ENCODE measurements around the gene RNH1. TPM values are rescaled to one million over a fixed set of nuclear protein-coding genes. Genes with fewer than 3 reads are reported as not detected.

RNH1 gene
- total RNA-seq, 2 experiments from 2014 or later: 94.7 to 97.2 TPM

Other genes starting within 250 kb of the RNH1 start
- 1 to 10 TPM; 3.7 to 3.8 TPM for gene NLRP6, start 228.8 kb downstream of the RNH1 start, total RNA-seq
- 100 to 1,000 TPM; 206 to 209 TPM for gene PGGHG, start 218.1 kb downstream of the RNH1 start, total RNA-seq
- not detected for gene IFITM5, start 207.7 kb downstream of the RNH1 start, total RNA-seq
- gene IFITM2, start 199.4 kb downstream of the RNH1 start, total RNA-seq: 100 to 1,000 TPM; 474 to 496 TPM
- gene IFITM1, start 193.2 kb downstream of the RNH1 start, total RNA-seq: 100 to 1,000 TPM; 345 to 356 TPM
- gene IFITM3, start 186.4 kb downstream of the RNH1 start, total RNA-seq: 10 to 100 TPM; 93.0 to 96.1 TPM
- 1 to 10 TPM; 1.1 to 1.9 TPM for gene B4GALNT4, start 137.7 kb downstream of the RNH1 start, total RNA-seq
- gene PKP3, start 113.0 kb downstream of the RNH1 start, total RNA-seq: not detected
- 10 to 100 TPM; 26.4 to 27.2 TPM for gene SIGIRR, start 92.2 kb downstream of the RNH1 start, total RNA-seq
- 10 to 100 TPM; 22.2 to 22.9 TPM for gene ANO9, start 65.2 kb downstream of the RNH1 start, total RNA-seq
- 10 to 100 TPM; 17.3 to 18.2 TPM for gene PTDSS2, start 57.0 kb downstream of the RNH1 start, total RNA-seq
- gene HRAS, start 28.3 kb upstream of the RNH1 start, total RNA-seq: 10 to 100 TPM; 46.0 to 48.7 TPM
- 1 to 10 TPM; 1.4 to 2.2 TPM for gene LRRC56, start 30.3 kb upstream of the RNH1 start, total RNA-seq
- 1 to 10 TPM; 1.2 to 1.3 TPM for gene LMNTD2, start 53.5 kb upstream of the RNH1 start, total RNA-seq
- 10 to 100 TPM in 1 of 2 experiments, 1 to 10 TPM in 1; 9.8 to 11.5 TPM for gene RASSF7, start 53.7 kb upstream of the RNH1 start, total RNA-seq
- gene PHRF1, start 69.2 kb upstream of the RNH1 start, total RNA-seq: 10 to 100 TPM; 42.3 to 44.3 TPM
- gene IRF7, start 108.7 kb upstream of the RNH1 start, total RNA-seq: 10 to 100 TPM; 60.6 to 61.2 TPM
- gene CDHR5, start 117.7 kb upstream of the RNH1 start, total RNA-seq: not detected
- not detected for gene SCT, start 119.9 kb upstream of the RNH1 start, total RNA-seq
- gene DRD4, start 130.0 kb upstream of the RNH1 start, total RNA-seq: under 1 TPM; 0.26 to 0.37 TPM
- gene DEAF1, start 188.0 kb upstream of the RNH1 start, total RNA-seq: 10 to 100 TPM; 46.1 to 49.7 TPM
- 1 to 10 TPM; 7.6 to 9.2 TPM for gene TMEM80, start 188.6 kb upstream of the RNH1 start, total RNA-seq
- 10 to 100 TPM; 13.3 to 15.9 TPM for gene EPS8L2, start 199.0 kb upstream of the RNH1 start, total RNA-seq
- 100 to 1,000 TPM; 231 to 243 TPM for gene TALDO1, start 240.2 kb upstream of the RNH1 start, total RNA-seq